ENCODE data around the gene PRXL2A. TPM values are rescaled to one million over a fixed set of nuclear protein-coding genes. Genes with fewer than 3 reads are reported as not detected.

The PRXL2A gene
- total and polyA plus RNA-seq, 2 experiments from 2014 or later, result 166 to 222 TPM

- no peak overlapping the region for H3K27ac ChIP-seq
- no peak overlapping the region for H2AFZ ChIP-seq
- no peaks in the 10 kb centered on the region for H3K9me2 ChIP-seq (replicated peaks; ENCODE audit: insufficient read depth)
- peaks cover 65% of the 10 kb centered on the region for H4K20me1 ChIP-seq (ENCODE audit: insufficient read depth, poor library complexity, severe bottlenecking)
- 78% methylated on average over 4 of the region's 4 CpGs for WGBS (ENCODE audit: low lambda C conversion rate, missing lambda C conversion rate)
- no peak for DNase-seq (ENCODE audit: low spot score)
- H3K79me2 ChIP-seq, result peaks cover 100% of the 10 kb centered on the region
- no peak overlapping the region for H3K4me2 ChIP-seq
- peaks cover 47% of the 10 kb centered on the region for H3K4me1 ChIP-seq (ENCODE audit: insufficient read depth)
- no peaks in the 10 kb centered on the region for H3K9me3 ChIP-seq (ENCODE audit: low read depth)
- TF ChIP-seq CTCF (IDR thresholded peaks at IDR 0.05; ENCODE audit: poor library complexity), result no peak
- TF ChIP-seq EZH2phosphoT487 (IDR thresholded peaks at IDR 0.05; ENCODE audit: low read depth, severe bottlenecking, unreplicated experiment), result no peak
- no peak for TF ChIP-seq EZH2 (IDR thresholded peaks at IDR 0.05; ENCODE audit: borderline replicate concordance)
- no peaks in the 10 kb centered on the region for H3K27me3 ChIP-seq
- no peak overlapping the region for H3K4me3 ChIP-seq
- H3K36me3 ChIP-seq (replicated peaks; ENCODE audit: insufficient read depth, low read depth), result no peaks in the 10 kb centered on the region
Observed at GRCh38 chr10:80471715-80472233, 63.4 kb downstream of the PRXL2A start.

- Histone ChIP-seq H3K36me3 (replicated peaks; ENCODE audit: insufficient read depth, low read depth) (no peaks in the 10 kb centered on the region), H3K4me1 (ENCODE audit: insufficient read depth) (peaks cover 40% of the 10 kb centered on the region)
- 80% methylated on average over 9 of the region's 9 CpGs for WGBS (ENCODE audit: low lambda C conversion rate, missing lambda C conversion rate)
Observed at GRCh38 chr10:80472234-80473095, 64.1 kb downstream of the PRXL2A start.

GRCh38 chr10:80473096-80473657 lies 64.8 kb downstream of the PRXL2A start:
- Histone ChIP-seq H3K27me3 (no peaks in the 10 kb centered on the region), H3K36me3 (replicated peaks; ENCODE audit: insufficient read depth, low read depth) (no peaks in the 10 kb centered on the region), H3K4me3 (no peak overlapping the region), H3K9me3 (ENCODE audit: low read depth) (peaks cover 4% of the 10 kb centered on the region), H3K4me1 (ENCODE audit: insufficient read depth) (peaks cover 34% of the 10 kb centered on the region), H2AFZ (no peak overlapping the region), H3K27ac (no peak overlapping the region), H3K79me2 (peaks cover 100% of the 10 kb centered on the region), H3K9me2 (replicated peaks; ENCODE audit: insufficient read depth) (no peaks in the 10 kb centered on the region), H4K20me1 (ENCODE audit: insufficient read depth, poor library complexity, severe bottlenecking) (peaks cover 59% of the 10 kb centered on the region), H3K4me2 (no peak overlapping the region)
- WGBS (ENCODE audit: low lambda C conversion rate, missing lambda C conversion rate), result 89% methylated on average over 3 of the region's 3 CpGs
- DNase-seq (ENCODE audit: low spot score), result no peak
- TF ChIP-seq EZH2 (IDR thresholded peaks at IDR 0.05; ENCODE audit: borderline replicate concordance) (no peak), EZH2phosphoT487 (IDR thresholded peaks at IDR 0.05; ENCODE audit: low read depth, severe bottlenecking, unreplicated experiment) (no peak), CTCF (IDR thresholded peaks at IDR 0.05; ENCODE audit: poor library complexity) (no peak)

More at GRCh38 chr10:80472234-80473095, 64.1 kb downstream of the PRXL2A start:
- Histone ChIP-seq H3K9me3 (ENCODE audit: low read depth) (no peaks in the 10 kb centered on the region), H3K9me2 (replicated peaks; ENCODE audit: insufficient read depth) (no peaks in the 10 kb centered on the region), H4K20me1 (ENCODE audit: insufficient read depth, poor library complexity, severe bottlenecking) (peaks cover 62% of the 10 kb centered on the region), H3K27me3 (no peaks in the 10 kb centered on the region), H2AFZ (no peak overlapping the region), H3K4me2 (no peak overlapping the region), H3K4me3 (no peak overlapping the region), H3K27ac (no peak overlapping the region), H3K79me2 (peaks cover 100% of the 10 kb centered on the region)
- no peak for TF ChIP-seq EZH2 (IDR thresholded peaks at IDR 0.05; ENCODE audit: borderline replicate concordance)
- no peak for TF ChIP-seq CTCF (IDR thresholded peaks at IDR 0.05; ENCODE audit: poor library complexity)
- TF ChIP-seq EZH2phosphoT487 (IDR thresholded peaks at IDR 0.05; ENCODE audit: low read depth, severe bottlenecking, unreplicated experiment), result no peak
- DNase-seq (ENCODE audit: low spot score), result no peak

All from hepatocyte (in vitro differentiated cells).